DMS 273 (cell line): ENCODE measurements around the gene MYG1.

Source experiments
- DNase-seq: peaks from one replicate; lab custom pipeline; 2025; ENCODE audit not compliant: unreplicated experiment; lab: John Stamatoyannopoulos, UW

Gene MYG1

DNA sequence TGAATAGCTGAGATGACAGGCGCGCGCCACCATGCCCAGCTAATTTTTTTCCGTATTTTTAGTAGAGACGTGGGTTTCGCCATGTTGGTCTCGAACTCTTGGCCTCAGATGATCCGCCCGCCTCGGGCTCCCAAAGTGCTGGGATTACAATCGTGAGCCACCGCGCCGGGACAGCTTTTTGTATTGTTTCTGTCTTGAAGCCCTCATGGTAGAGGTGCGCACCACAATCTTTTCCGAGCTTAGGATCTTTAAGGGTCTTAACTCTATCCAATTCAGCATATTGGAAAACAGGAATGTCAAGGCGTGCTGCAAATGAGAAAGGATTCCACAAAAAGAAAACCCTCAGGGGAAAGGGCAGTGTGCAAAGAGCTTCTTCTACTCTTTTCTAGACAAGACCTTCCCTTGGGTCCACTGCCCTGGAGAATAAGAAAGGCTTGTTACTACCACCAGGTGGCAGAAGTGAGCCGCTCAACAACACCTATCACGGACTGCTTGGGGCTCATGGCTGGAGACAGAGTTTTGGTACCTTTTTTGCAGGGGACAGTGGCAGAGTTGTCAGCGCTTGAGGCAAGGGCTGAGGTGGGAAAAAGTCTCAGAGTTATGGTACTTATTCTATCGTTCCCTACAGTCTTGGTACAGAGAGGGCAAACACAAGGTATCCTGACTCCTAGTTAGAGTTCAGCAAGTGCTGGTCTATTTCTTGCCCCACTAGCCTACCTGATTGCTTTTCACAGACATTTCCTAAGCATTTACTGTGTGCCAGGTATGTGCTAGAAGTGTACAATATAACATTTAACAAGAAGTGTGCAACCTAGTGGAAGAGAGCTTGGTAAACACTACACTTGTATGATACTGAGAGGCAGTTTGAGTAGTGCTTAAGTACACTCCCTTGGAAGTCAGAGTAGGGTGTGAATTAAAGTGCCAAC lies 53.1 kb downstream of the MYG1 start:
- DNase-seq = peak; percentile 86

DNA sequence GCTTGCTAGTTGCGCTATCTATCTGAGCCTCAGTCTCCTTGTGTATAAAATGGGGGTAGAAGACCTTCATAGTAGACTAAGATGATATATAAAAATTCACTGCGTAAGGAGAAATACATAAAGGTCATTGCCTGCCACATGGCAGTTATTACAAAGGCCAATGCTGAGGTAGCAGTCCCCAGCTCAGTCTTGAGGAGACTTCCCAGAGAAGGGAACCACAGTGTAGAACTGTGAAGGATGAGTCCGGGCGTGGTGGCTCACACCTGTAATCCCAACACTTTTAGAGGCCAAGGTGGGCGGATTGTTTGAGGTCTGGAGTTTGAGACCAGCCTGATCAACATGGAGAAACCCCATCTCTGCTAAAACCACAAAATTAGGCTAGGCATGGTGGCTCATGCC lies 53.8 kb downstream of the MYG1 start:
- DNase-seq = no peak

DNA sequence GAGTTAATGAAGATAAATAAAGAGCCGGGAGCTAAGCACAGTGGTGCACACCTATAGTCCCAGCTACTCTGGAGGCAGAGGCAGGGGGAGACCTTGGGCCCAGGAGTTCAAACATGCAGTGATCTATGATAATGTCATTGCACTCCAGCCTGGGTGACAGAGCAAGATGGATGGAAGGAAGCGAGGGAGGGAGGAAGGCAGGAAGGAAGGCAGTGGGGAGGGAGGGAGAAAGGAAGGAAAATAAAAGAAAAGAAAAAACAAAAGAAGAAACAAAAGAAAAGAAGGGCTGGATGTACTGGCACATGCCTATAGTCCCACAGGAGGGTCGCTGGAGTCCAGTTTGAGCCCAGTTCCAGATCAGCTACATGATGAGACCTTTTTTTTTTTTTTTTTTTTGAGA lies 55.6 kb downstream of the MYG1 start:
- no peak for DNase-seq
